Upper lobe of left lung (tissue), 4 donors: ENCODE measurements around the gene KAZN.

ENCODE experiments used
- EP300 ChIP-seq, 4 donors: sonication (generic); formaldehyde crosslinking; IDR thresholded peaks; one replicate each; pipeline ENCODE4 v1.5.1; 2017; ENCODE audit warnings: antibody characterized with exemption in 4 of 4, control low read depth in 2 of 4
- POLR2A ChIP-seq, 4 donors: fragments of 450-650 bp; IDR thresholded peaks; one replicate each; pipeline ENCODE4 v1.5.1; 2016 to 2017; ENCODE audit warnings: antibody characterized with exemption in 4 of 4, mild to moderate bottlenecking in 2 of 4
- POLR2AphosphoS5 ChIP-seq, 2 donors: sonication (generic); formaldehyde crosslinking; IDR thresholded peaks; one replicate each; pipeline ENCODE4 v1.5.1; 2017; ENCODE audit warnings: antibody characterized with exemption in 2 of 2
- TF ChIP-seq, protein P1 (sequence below), 6 experiments: fragments of 450-650 bp in 4 of 6; fragments of 200-600 bp in 2 of 6; sonication (generic) in 2 of 6; IDR thresholded peaks; one replicate each; pipeline ENCODE4 v1.5.1; 2016 to 2019; ENCODE audit warnings: antibody characterized with exemption in 6 of 6

DNA sequence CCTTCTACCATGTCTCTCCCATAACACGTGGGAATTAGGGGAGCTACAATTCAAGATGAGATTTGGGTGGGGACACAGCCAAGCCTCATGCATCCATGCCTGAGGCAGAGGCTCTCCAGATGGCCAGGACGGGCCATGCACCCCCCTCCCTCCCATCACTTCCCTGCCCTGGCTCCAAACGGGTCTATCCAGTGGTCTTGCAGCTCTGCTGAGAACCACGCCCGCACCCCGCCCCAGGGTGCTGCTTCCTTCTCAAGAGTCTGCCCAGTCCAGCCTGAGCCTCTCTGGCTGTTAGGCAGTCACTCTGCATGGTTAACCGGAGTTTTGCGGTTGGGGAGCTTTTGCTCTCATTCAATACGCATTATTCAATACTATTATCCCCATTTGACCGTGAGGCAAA, 423.6 kb downstream of the KAZN start:
- TF ChIP-seq POLR2A (IDR thresholded peaks at IDR 0.05) = no peak
- TF ChIP-seq, protein P1, sequence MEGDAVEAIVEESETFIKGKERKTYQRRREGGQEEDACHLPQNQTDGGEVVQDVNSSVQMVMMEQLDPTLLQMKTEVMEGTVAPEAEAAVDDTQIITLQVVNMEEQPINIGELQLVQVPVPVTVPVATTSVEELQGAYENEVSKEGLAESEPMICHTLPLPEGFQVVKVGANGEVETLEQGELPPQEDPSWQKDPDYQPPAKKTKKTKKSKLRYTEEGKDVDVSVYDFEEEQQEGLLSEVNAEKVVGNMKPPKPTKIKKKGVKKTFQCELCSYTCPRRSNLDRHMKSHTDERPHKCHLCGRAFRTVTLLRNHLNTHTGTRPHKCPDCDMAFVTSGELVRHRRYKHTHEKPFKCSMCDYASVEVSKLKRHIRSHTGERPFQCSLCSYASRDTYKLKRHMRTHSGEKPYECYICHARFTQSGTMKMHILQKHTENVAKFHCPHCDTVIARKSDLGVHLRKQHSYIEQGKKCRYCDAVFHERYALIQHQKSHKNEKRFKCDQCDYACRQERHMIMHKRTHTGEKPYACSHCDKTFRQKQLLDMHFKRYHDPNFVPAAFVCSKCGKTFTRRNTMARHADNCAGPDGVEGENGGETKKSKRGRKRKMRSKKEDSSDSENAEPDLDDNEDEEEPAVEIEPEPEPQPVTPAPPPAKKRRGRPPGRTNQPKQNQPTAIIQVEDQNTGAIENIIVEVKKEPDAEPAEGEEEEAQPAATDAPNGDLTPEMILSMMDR (IDR thresholded peaks at IDR 0.05) = no peak
- TF ChIP-seq EP300 (IDR thresholded peaks at IDR 0.05) = no peak
- no peak for TF ChIP-seq POLR2AphosphoS5 (IDR thresholded peaks at IDR 0.05)
